Epithelial cell of umbilical artery (primary cell): ENCODE results near the gene PXK. TPM values are rescaled to one million over a fixed set of nuclear protein-coding genes. Genes with fewer than 3 reads are reported as not detected.

Source experiments
- total RNA-seq: library from RNA; depleted of rRNA; stranded (reverse); fragments of >200 nt; gene quantifications from 2 replicates; pipeline ENCODE4 v1.2.3, GENCODE V29; 2014

The PXK gene
- 11.7 and 14.7 TPM in 2 replicates for total RNA-seq

GRCh38 chr3:58332575-58333188, at the start of gene PXK:
Gene PXK, plus strand, starts transcription at chr3:58332892. Its CDS starts 97 bp downstream, at chr3:58332989.

GRCh38 chr3:58305882-58306711, 26.6 kb upstream of the PXK start, which contains the start of the genes HTD2 and RPP14:
Gene HTD2, plus strand, starts transcription at chr3:58306520. Its CDS starts 11,094 bp downstream, at chr3:58317614.
Gene RPP14, plus strand, starts transcription at chr3:58306245. Its CDS starts 4,085 bp downstream, at chr3:58310330.

GRCh38 chr3:58433400-58434167, 100.9 kb downstream of the PXK start, which contains the start of gene PDHB:
Gene PDHB, minus strand, starts transcription at chr3:58433832. Its CDS starts 23 bp downstream, at chr3:58433809.

Other genes with a start within 250 kb of the PXK start
- under 0.01 TPM in 1 of 2 replicates, not detected in the other for gene DNASE1L3, start 121.9 kb upstream of the PXK start, total RNA-seq
- 7.1 and 11.2 TPM in 2 replicates for gene ABHD6, start 95.1 kb upstream of the PXK start, total RNA-seq
- 14.4 and 17.5 TPM in 2 replicates for gene RPP14, start 26.6 kb upstream of the PXK start, total RNA-seq
- 6.5 and 14.6 TPM in 2 replicates for gene HTD2, start 26.4 kb upstream of the PXK start, total RNA-seq
- 82.1 and 99.7 TPM in 2 replicates for gene PDHB, start 100.9 kb downstream of the PXK start, total RNA-seq
- gene KCTD6, start 159.2 kb downstream of the PXK start, total RNA-seq, result 5.2 and 8.7 TPM in 2 replicates
- 1.3 and 1.7 TPM in 2 replicates for gene ACOX2, start 204.3 kb downstream of the PXK start, total RNA-seq
- gene FAM107A, start 244.5 kb downstream of the PXK start, total RNA-seq, result 8.8 and 12.2 TPM in 2 replicates